ENCODE data around the gene SLC29A1. TPM values are rescaled to one million over a fixed set of nuclear protein-coding genes. Genes with fewer than 3 reads are reported as not detected.
A peak's percentile ranks its signal among the peaks of the same experiment; 100 is the strongest.

SLC29A1 gene
- polyA plus RNA-seq, 2 of the 4 experiments (the other 2 are of a cell fraction), result 45.6 to 72.3 TPM

DNA sequence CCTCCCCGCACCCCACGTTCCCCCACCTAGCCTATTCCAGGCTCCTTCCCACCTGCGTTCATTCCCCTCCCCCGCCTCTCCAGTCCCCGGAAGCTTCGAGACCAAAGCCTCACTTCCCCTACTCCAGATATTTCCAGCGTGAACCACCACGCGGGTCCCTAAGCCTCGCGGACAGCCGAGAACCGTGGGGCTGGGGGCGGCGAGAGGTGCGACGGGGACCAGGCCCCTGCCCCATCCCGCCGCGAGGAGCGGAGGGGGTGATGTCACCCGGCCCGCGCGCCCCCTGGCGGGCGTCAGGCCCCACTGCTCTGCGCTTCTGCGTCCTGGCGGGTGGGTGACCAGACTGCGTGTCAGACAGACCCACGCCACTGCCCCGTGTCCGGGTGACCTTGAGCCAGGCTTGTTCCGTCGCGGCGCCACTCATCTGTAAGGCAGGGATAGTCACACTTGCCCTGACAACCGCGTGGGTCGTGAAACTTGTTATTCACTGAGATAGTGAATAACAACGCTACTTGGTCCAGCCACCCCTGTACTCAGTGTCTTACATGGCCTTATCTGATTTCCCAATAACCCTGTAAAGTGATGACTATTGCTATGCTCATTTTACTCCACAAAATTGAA is 14.5 kb downstream of the SLC29A1 start (continued):
- TF ChIP-seq FOSL2 (IDR thresholded peaks at IDR 0.05), result no peak
- peak; percentile 52 for TF ChIP-seq FOSL2 (CRISPR knock-in tag; IDR thresholded peaks at IDR 0.05)
- no peak for TF ChIP-seq BHLHE40 (IDR thresholded peaks at IDR 0.05; ENCODE audit: low read depth, low read length)
- TF ChIP-seq NFE2L2 (conservative IDR thresholded peaks at IDR 0.05; ENCODE audit: low read length), result no peak
- no peak for TF ChIP-seq MAFK (IDR thresholded peaks at IDR 0.05; ENCODE audit: partially characterized antibody)
- TF ChIP-seq HDAC2 (IDR thresholded peaks at IDR 0.05), result no peak
- no peak for TF ChIP-seq PHF8 (IDR thresholded peaks at IDR 0.05; ENCODE audit: borderline replicate concordance, low read depth)
- TF ChIP-seq RAD21 (conservative IDR thresholded peaks at IDR 0.05 in 1 of 2, IDR thresholded peaks at IDR 0.05 in 1 of 2), result peak; percentile 21 to 52; a peak in 2 of 5 replicates
- 0 out of 2 replicates have a peak, but pooled peaks have one; percentile 65 for TF ChIP-seq HOXB5 (CRISPR knock-in tag; IDR thresholded peaks at IDR 0.05)
- TF ChIP-seq, protein P1, sequence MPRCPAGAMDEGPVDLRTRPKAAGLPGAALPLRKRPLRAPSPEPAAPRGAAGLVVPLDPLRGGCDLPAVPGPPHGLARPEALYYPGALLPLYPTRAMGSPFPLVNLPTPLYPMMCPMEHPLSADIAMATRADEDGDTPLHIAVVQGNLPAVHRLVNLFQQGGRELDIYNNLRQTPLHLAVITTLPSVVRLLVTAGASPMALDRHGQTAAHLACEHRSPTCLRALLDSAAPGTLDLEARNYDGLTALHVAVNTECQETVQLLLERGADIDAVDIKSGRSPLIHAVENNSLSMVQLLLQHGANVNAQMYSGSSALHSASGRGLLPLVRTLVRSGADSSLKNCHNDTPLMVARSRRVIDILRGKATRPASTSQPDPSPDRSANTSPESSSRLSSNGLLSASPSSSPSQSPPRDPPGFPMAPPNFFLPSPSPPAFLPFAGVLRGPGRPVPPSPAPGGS (IDR thresholded peaks at IDR 0.05), result no peak
- no peak for TF ChIP-seq CBX8 (IDR thresholded peaks at IDR 0.05)
- TF ChIP-seq, protein P2, sequence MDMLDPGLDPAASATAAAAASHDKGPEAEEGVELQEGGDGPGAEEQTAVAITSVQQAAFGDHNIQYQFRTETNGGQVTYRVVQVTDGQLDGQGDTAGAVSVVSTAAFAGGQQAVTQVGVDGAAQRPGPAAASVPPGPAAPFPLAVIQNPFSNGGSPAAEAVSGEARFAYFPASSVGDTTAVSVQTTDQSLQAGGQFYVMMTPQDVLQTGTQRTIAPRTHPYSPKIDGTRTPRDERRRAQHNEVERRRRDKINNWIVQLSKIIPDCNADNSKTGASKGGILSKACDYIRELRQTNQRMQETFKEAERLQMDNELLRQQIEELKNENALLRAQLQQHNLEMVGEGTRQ (IDR thresholded peaks at IDR 0.05), result no peak
- no peak for TF ChIP-seq RNF2 (IDR thresholded peaks at IDR 0.05; ENCODE audit: borderline replicate concordance, low read depth)

DNA sequence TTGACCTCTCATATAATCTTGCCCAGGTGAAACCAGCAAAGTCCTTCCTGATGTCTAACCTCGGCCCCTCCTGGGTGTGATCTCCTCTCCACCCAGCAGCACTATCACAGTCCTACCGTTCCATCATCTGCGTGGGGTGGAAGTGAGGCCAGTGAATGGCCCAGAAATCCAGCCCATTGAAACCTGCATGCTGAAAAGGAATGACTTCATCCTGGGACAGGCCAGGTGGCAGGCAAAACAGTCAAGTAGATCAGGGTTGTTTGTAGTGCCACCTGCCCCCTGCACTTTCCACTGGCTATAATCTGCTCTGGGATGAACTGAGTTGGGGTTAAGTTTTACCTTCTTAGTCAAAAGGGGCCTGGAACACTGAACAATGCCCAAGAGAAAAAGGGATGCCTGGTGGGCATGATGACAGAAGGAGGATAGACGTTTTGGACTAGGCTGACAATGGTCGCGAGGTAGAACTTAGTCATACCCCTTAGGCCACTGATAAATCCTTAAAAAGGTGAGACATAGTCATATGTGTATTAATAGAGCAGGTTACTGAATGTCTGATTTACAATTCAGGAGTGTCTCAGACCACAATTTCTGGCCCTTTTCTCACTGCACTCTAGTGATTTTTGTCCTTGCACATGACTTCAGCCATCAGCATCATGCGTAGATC is 15.4 kb downstream of the SLC29A1 start:
- FAIRE-seq, result no peak
- WGBS (ENCODE audit: missing lambda C conversion rate), result 73% methylated on average over 7 of the region's 7 CpGs
- CTCF ChIA-PET, result interaction anchor here (0.6 to 8.4 kb wide), 5 partner anchors 8 to 69 kb away, joined by 3 to 111 read pairs (median 19); partner anchors contain the start of genes HSP90AB1 and SLC29A1

DNA sequence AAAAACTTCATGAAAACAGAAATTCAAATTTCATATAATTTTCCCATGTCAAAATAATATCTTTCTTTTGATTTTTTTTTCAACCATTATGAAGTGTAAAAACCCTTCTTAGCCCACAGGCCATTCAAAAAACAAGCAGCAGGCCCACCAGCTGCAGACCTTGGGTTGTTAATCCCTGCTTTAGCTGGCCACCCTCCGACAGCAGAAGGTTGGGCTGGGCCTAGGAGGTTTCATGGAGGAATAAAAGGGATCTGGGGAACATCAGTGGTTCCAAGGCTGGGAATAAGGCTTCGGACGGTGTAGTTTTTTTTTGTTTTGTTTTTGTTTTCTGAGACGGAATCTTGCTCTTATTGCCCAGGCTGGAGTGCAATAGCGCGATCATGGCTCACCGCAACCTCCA is 19.9 kb downstream of the SLC29A1 start:
- 91% methylated on average over 7 of the region's 7 CpGs for WGBS (ENCODE audit: missing lambda C conversion rate)
- ChIA-PET POLR2A (no interaction called here), CTCF (interaction anchor here (0.6 to 7.8 kb wide), 8 partner anchors 8 to 147 kb away, joined by 3 to 56 read pairs (median 4); partner anchors contain the start of gene SLC35B2)
- Histone ChIP-seq H3K9me3 (no peaks in the 10 kb centered on the region), H3K27ac (no peak overlapping the region), H3K4me2 (no peak overlapping the region), H3K4me1 (peaks cover 12% of the 10 kb centered on the region), H3K4me3 (no peak overlapping the region)
- TF ChIP-seq FOXS1 (CRISPR knock-in tag; IDR thresholded peaks at IDR 0.05) (no peak), EHF (CRISPR knock-in tag; IDR thresholded peaks at IDR 0.05) (no peak), ZC3H11A (IDR thresholded peaks at IDR 0.05) (no peak), FOSB (CRISPR knock-in tag; IDR thresholded peaks at IDR 0.05) (no peak), ZNF302 (CRISPR knock-in tag; IDR thresholded peaks at IDR 0.05) (no peak), EHMT2 (IDR thresholded peaks at IDR 0.05; ENCODE audit: low read depth) (no peak), ZSCAN20 (CRISPR knock-in tag; IDR thresholded peaks at IDR 0.05) (no peak), HEYL (CRISPR knock-in tag; IDR thresholded peaks at IDR 0.05) (no peak), ESRRA (IDR thresholded peaks at IDR 0.05; ENCODE audit: borderline replicate concordance, low read length) (no peak), MAFK (IDR thresholded peaks at IDR 0.05; ENCODE audit: partially characterized antibody) (no peak), GATA3 (IDR thresholded peaks at IDR 0.05; ENCODE audit: borderline replicate concordance) (no peak), POLR2A (IDR thresholded peaks at IDR 0.05; ENCODE audit: low read length) (no peak), HOXB5 (CRISPR knock-in tag; IDR thresholded peaks at IDR 0.05) (no peak)
- TF ChIP-seq, protein P3, sequence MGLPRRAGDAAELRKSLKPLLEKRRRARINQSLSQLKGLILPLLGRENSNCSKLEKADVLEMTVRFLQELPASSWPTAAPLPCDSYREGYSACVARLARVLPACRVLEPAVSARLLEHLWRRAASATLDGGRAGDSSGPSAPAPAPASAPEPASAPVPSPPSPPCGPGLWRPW (IDR thresholded peaks at IDR 0.05), result no peak
- TF ChIP-seq, protein P4, sequence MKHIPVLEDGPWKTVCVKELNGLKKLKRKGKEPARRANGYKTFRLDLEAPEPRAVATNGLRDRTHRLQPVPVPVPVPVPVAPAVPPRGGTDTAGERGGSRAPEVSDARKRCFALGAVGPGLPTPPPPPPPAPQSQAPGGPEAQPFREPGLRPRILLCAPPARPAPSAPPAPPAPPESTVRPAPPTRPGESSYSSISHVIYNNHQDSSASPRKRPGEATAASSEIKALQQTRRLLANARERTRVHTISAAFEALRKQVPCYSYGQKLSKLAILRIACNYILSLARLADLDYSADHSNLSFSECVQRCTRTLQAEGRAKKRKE (CRISPR knock-in tag; IDR thresholded peaks at IDR 0.05; ENCODE audit: low read depth), result no peak
- DNase-seq (ENCODE audit: low read depth in 1 of 2, low spot score in 1 of 2) (no peak), ATAC-seq (no peak), FAIRE-seq (no peak)

More for the DNA sequence above, 15.4 kb downstream of the SLC29A1 start:
- H3K4me1 ChIP-seq, result peaks cover 37% of the 10 kb centered on the region
- POLR2A ChIA-PET, result interaction anchor here (1.1 kb wide), 1 partner anchor 9 kb away, joined by 3 read pairs; no protein-coding TSS in a partner anchor
- TF ChIP-seq MAZ (IDR thresholded peaks at IDR 0.05; ENCODE audit: borderline replicate concordance, low read depth, low read length), result no peak
- TF ChIP-seq TP53 (CRISPR knock-in tag; IDR thresholded peaks at IDR 0.05), result no peak
- no peak for TF ChIP-seq ZC3H11A (IDR thresholded peaks at IDR 0.05)
- no peak for TF ChIP-seq HOXA7 (CRISPR knock-in tag; IDR thresholded peaks at IDR 0.05)
- no peak for TF ChIP-seq FOXS1 (CRISPR knock-in tag; IDR thresholded peaks at IDR 0.05)
- TF ChIP-seq RFX5 (IDR thresholded peaks at IDR 0.05), result no peak
- TF ChIP-seq RCOR1 (IDR thresholded peaks at IDR 0.05; ENCODE audit: low read depth, low read length), result no peak
- TF ChIP-seq POLR2A (IDR thresholded peaks at IDR 0.05; ENCODE audit: low read length), result no peak
- TF ChIP-seq CBX2 (IDR thresholded peaks at IDR 0.05; ENCODE audit: borderline replicate concordance, low read depth), result no peak
- TF ChIP-seq NR3C1 (IDR thresholded peaks at IDR 0.05), result no peak
- no peak for TF ChIP-seq RNF2 (IDR thresholded peaks at IDR 0.05; ENCODE audit: borderline replicate concordance, low read depth)
- no peak for TF ChIP-seq BHLHE40 (IDR thresholded peaks at IDR 0.05; ENCODE audit: low read depth, low read length)
- TF ChIP-seq, protein P5, sequence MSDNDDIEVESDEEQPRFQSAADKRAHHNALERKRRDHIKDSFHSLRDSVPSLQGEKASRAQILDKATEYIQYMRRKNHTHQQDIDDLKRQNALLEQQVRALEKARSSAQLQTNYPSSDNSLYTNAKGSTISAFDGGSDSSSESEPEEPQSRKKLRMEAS (IDR thresholded peaks at IDR 0.05), result no peak
- no peak for TF ChIP-seq ZNF302 (CRISPR knock-in tag; IDR thresholded peaks at IDR 0.05)
- no peak for TF ChIP-seq MYC (IDR thresholded peaks at IDR 0.05; ENCODE audit: borderline replicate concordance, low read length)
- TF ChIP-seq NFE2L2 (conservative IDR thresholded peaks at IDR 0.05; ENCODE audit: low read length), result no peak
- no peak for TF ChIP-seq MAFK (IDR thresholded peaks at IDR 0.05; ENCODE audit: partially characterized antibody)
- no peak for TF ChIP-seq ESRRA (IDR thresholded peaks at IDR 0.05; ENCODE audit: borderline replicate concordance, low read length)
- H3K9me3 ChIP-seq, result no peaks in the 10 kb centered on the region
- DNase-seq (ENCODE audit: low read depth in 1 of 2, low spot score in 1 of 2) (no peak), ATAC-seq (no peak)
- H3K4me2 ChIP-seq, result no peak overlapping the region; the same call in 2 of the 3 replicates
- H3K27ac ChIP-seq, result 0 out of 6 replicates have a peak overlapping the region, but pooled peaks of 1 of the 2 experiments have one; percentile 16
- H3K4me3 ChIP-seq, result no peak overlapping the region
